ENCODE results near the gene TAGLN3.

TAGLN3 gene

GRCh38 chr3:112048911-112049310 is 50.2 kb downstream of the TAGLN3 start:
- no peak for DNase-seq (ENCODE audit: low spot score)

DNA sequence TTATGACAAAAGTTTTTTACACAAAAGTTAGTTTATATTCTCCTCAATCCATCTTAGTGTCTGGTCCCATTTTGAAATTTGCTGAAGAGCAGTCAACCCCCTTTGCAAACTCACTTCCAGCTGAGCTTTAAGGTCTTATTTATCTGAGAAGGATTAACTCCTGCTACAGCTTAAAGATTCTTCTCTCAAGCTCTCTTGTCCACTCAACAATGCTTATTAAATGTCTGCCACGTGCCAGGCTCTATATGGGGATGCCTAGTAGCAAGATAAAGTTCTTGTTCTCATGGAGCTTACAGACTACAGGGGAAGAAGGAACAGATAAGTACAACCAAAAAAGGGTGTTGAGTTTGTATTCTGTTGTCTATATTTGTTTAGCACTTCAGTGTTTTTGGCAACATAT is 54.5 kb downstream of the TAGLN3 start:
- DNase-seq (ENCODE audit: low spot score) = no peak

- DNase-seq (ENCODE audit: low spot score) = no peak
These were observed 57.8 kb downstream of the TAGLN3 start for GRCh38 chr3:112056451-112056929.

DNA sequence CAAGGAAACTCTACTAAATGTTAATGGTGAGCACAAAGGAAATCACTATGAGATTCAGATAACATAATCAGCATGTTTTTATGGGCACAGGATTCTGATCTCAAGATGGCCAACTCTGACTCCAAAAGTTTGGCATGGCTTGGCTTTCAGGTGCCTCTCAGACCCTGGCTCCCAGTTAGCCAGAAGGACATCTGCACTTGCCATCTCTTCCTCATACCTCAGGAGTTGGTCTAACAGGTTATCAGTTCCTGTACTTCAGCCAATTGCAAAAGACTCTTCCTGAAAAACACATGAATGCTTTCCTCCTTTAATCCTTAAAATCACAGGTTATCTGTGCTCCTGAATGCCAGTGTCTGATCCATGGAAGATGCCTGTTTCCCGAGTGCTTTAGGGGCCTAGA is 60.8 kb downstream of the TAGLN3 start:
- no peak for DNase-seq (ENCODE audit: low spot score)

- no peak for DNase-seq (ENCODE audit: low spot score)
These were observed 62.4 kb downstream of the TAGLN3 start for GRCh38 chr3:112061152-112061551.

Measured in kidney capillary endothelial cell (primary cell).